ENCODE data around the gene VILL. TPM values are rescaled to one million over a fixed set of nuclear protein-coding genes. Genes with fewer than 3 reads are reported as not detected.
A peak's percentile ranks its signal among the peaks of the same experiment; 100 is the strongest.

Gene VILL
- total and polyA plus RNA-seq, 2 donors (not counting 1 experiment from before 2014, with no cell fraction given), result 2.0 to 9.4 TPM

DNA sequence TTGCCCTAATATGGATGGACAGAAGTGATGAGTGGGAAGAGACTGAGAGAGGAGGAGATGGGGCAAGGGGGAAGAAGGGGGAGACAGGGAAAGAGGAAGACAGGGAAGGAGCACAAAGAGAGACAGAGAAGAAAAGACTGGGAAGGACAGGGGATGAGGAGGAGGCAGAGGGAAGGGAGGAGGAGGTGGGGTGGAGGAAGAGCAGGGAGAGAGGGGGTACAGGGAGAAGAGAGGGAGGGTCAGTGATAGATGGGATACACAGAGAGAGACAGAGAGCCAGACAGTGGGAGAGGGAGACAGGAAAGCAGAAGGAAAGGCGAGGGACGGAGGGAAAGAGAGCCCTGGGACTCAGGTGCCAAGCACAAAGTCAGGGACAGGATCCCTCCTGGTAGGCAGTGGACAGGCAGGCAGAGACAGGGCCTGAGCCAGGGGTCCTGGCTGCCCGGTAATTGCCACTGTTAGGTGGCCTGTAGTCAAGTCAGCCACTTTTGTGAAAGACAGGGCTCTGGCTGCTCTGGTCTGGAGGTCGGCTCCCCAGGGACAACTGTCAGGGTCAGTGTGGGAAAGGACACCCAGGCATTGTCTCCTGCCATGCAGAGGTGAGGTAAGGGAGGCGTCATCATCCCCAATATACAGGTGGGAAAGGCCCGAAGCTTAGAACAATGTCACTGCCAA is 9.8 kb downstream of the VILL start:
- Histone ChIP-seq H3K27ac (ENCODE audit: insufficient read depth, low read length) (no peak overlapping the region), H3K27me3 (ENCODE audit: control insufficient read depth, insufficient read depth, low read length) (no peaks in the 10 kb centered on the region), H3K9me3 (ENCODE audit: control insufficient read depth, insufficient read depth, low read depth, low read length) (no peaks in the 10 kb centered on the region), H3K36me3 (ENCODE audit: control insufficient read depth, insufficient read depth, low read length) (peaks cover 3% of the 10 kb centered on the region), H2AFZ (ENCODE audit: low read length) (no peak overlapping the region), H3K4me3 (replicated peaks in 1 of 4; ENCODE audit: control extremely low read depth in 1 of 4, insufficient read depth in 1 of 4, low read depth in 3 of 4, low read length in 4 of 4) (no peak overlapping the region), H3K79me2 (ENCODE audit: control insufficient read depth, insufficient read depth, low read length) (no peaks in the 10 kb centered on the region), H3K9ac (ENCODE audit: insufficient read depth, low read length) (no peak overlapping the region), H4K20me1 (ENCODE audit: control insufficient read depth, extremely low read depth, insufficient read depth, low read length) (no peaks in the 10 kb centered on the region), H3K4me2 (ENCODE audit: extremely low read depth, insufficient read depth, low read length) (no peak overlapping the region), H3K4me1 (ENCODE audit: control insufficient read depth, extremely low read depth, insufficient read depth, low read length) (peaks cover 7% of the 10 kb centered on the region)
- TF ChIP-seq EZH2 (IDR thresholded peaks at IDR 0.05; ENCODE audit: low read length, missing control alignments), result no peak
- TF ChIP-seq, protein P1, sequence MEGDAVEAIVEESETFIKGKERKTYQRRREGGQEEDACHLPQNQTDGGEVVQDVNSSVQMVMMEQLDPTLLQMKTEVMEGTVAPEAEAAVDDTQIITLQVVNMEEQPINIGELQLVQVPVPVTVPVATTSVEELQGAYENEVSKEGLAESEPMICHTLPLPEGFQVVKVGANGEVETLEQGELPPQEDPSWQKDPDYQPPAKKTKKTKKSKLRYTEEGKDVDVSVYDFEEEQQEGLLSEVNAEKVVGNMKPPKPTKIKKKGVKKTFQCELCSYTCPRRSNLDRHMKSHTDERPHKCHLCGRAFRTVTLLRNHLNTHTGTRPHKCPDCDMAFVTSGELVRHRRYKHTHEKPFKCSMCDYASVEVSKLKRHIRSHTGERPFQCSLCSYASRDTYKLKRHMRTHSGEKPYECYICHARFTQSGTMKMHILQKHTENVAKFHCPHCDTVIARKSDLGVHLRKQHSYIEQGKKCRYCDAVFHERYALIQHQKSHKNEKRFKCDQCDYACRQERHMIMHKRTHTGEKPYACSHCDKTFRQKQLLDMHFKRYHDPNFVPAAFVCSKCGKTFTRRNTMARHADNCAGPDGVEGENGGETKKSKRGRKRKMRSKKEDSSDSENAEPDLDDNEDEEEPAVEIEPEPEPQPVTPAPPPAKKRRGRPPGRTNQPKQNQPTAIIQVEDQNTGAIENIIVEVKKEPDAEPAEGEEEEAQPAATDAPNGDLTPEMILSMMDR (conservative IDR thresholded peaks at IDR 0.05 in 1 of 2, IDR thresholded peaks at IDR 0.05 in 1 of 2; ENCODE audit: low read depth in 1 of 2, low read length in 2 of 2), result no peak
- no peak for DNase-seq (ENCODE audit: low read depth in 2 of 2)

GRCh38 chr3:38000965-38001455 is 10.4 kb downstream of the VILL start:
- no peaks in the 10 kb centered on the region for H3K9me3 ChIP-seq (ENCODE audit: control insufficient read depth, insufficient read depth, low read depth, low read length)
- no peak overlapping the region for H3K27ac ChIP-seq (ENCODE audit: insufficient read depth, low read length)
- H3K4me2 ChIP-seq (ENCODE audit: extremely low read depth, insufficient read depth, low read length), result no peak overlapping the region
- no peaks in the 10 kb centered on the region for H4K20me1 ChIP-seq (ENCODE audit: control insufficient read depth, extremely low read depth, insufficient read depth, low read length)
- no peak overlapping the region for H3K9ac ChIP-seq (ENCODE audit: insufficient read depth, low read length)
- no peaks in the 10 kb centered on the region for H3K27me3 ChIP-seq (ENCODE audit: control insufficient read depth, insufficient read depth, low read length)
- H3K36me3 ChIP-seq (ENCODE audit: control insufficient read depth, insufficient read depth, low read length), result peaks cover 3% of the 10 kb centered on the region
- TF ChIP-seq EZH2 (IDR thresholded peaks at IDR 0.05; ENCODE audit: low read length, missing control alignments), result no peak
- TF ChIP-seq, protein P1 (conservative IDR thresholded peaks at IDR 0.05 in 1 of 2, IDR thresholded peaks at IDR 0.05 in 1 of 2; ENCODE audit: low read depth in 1 of 2, low read length in 2 of 2), result no peak
- no peak overlapping the region for H2AFZ ChIP-seq (ENCODE audit: low read length)
- no peaks in the 10 kb centered on the region for H3K79me2 ChIP-seq (ENCODE audit: control insufficient read depth, insufficient read depth, low read length)
- no peak for DNase-seq (ENCODE audit: low read depth in 2 of 2)
- peaks cover 7% of the 10 kb centered on the region for H3K4me1 ChIP-seq (ENCODE audit: control insufficient read depth, extremely low read depth, insufficient read depth, low read length)
- no peak overlapping the region for H3K4me3 ChIP-seq (replicated peaks in 1 of 4; ENCODE audit: control extremely low read depth in 1 of 4, insufficient read depth in 1 of 4, low read depth in 3 of 4, low read length in 4 of 4)

GRCh38 chr3:38001456-38002081 is 11.0 kb downstream of the VILL start:
- H3K79me2 ChIP-seq (ENCODE audit: control insufficient read depth, insufficient read depth, low read length), result no peaks in the 10 kb centered on the region
- no peak for DNase-seq (ENCODE audit: low read depth in 2 of 2)
- H2AFZ ChIP-seq (ENCODE audit: low read length), result no peak overlapping the region
- H3K27me3 ChIP-seq (ENCODE audit: control insufficient read depth, insufficient read depth, low read length), result no peaks in the 10 kb centered on the region
- no peak overlapping the region for H3K4me3 ChIP-seq (replicated peaks in 1 of 4; ENCODE audit: control extremely low read depth in 1 of 4, insufficient read depth in 1 of 4, low read depth in 3 of 4, low read length in 4 of 4)
- H4K20me1 ChIP-seq (ENCODE audit: control insufficient read depth, extremely low read depth, insufficient read depth, low read length), result no peaks in the 10 kb centered on the region
- no peaks in the 10 kb centered on the region for H3K9me3 ChIP-seq (ENCODE audit: control insufficient read depth, insufficient read depth, low read depth, low read length)
- no peak overlapping the region for H3K9ac ChIP-seq (ENCODE audit: insufficient read depth, low read length)
- peaks cover 7% of the 10 kb centered on the region for H3K4me1 ChIP-seq (ENCODE audit: control insufficient read depth, extremely low read depth, insufficient read depth, low read length)
- H3K4me2 ChIP-seq (ENCODE audit: extremely low read depth, insufficient read depth, low read length), result no peak overlapping the region
- TF ChIP-seq, protein P1 (conservative IDR thresholded peaks at IDR 0.05 in 1 of 2, IDR thresholded peaks at IDR 0.05 in 1 of 2; ENCODE audit: low read depth in 1 of 2, low read length in 2 of 2), result peak in 1 of 2 donors; percentile 6
- TF ChIP-seq EZH2 (IDR thresholded peaks at IDR 0.05; ENCODE audit: low read length, missing control alignments), result no peak
- no peak overlapping the region for H3K27ac ChIP-seq (ENCODE audit: insufficient read depth, low read length)
- peaks cover 4% of the 10 kb centered on the region for H3K36me3 ChIP-seq (ENCODE audit: control insufficient read depth, insufficient read depth, low read length)

Data from fibroblast of lung (primary cell).